HEK293T (cell line): Measurements from ENCODE around the gene CIBAR2.

Experiments
- CTCF ChIA-PET: fragments of 350-600 bp; formaldehyde crosslinking; extraction: SDS; loops from one replicate; lab custom pipeline; 2021; ENCODE audit warnings: antibody characterized with exemption, inconsistent platforms; lab: Yijun Ruan, JAX
- POLR2A ChIA-PET: fragments of 350-600 bp; formaldehyde crosslinking; extraction: SDS; loops from one replicate; lab custom pipeline; 2020; ENCODE audit warnings: antibody characterized with exemption, inconsistent platforms; lab: Yijun Ruan, JAX
- DNase-seq: peaks from one replicate; pipeline ENCODE4 v3.0.0; 2012; ENCODE audit warnings: mixed read lengths; ENCODE audit errors: extremely low spot score
- ARNT ChIP-seq: fragments of 450-650 bp; IDR thresholded peaks from 2 replicates; pipeline ENCODE4 v1.6.1; 2017; ENCODE audit warnings: mild to moderate bottlenecking
- BHLHE40 ChIP-seq: fragments of 450-650 bp; IDR thresholded peaks from 2 replicates; pipeline ENCODE4 v1.6.1; 2016; ENCODE audit warnings: mild to moderate bottlenecking, moderate library complexity, borderline replicate concordance
- CTBP1 ChIP-seq: fragments of 450-650 bp; IDR thresholded peaks from 2 replicates; pipeline ENCODE4 v1.6.1; 2016; ENCODE audit warnings: borderline replicate concordance
- ELF4 ChIP-seq: fragments of 450-650 bp; IDR thresholded peaks from 2 replicates; pipeline ENCODE4 v1.6.1; 2017; ENCODE audit warnings: antibody characterized with exemption
- FOXA1 ChIP-seq: fragments of 450-650 bp; IDR thresholded peaks from 2 replicates; pipeline ENCODE4 v1.6.1; 2016; ENCODE audit warnings: mild to moderate bottlenecking
- FOXK2 ChIP-seq: fragments of 450-650 bp; IDR thresholded peaks from 2 replicates; pipeline ENCODE4 v1.6.1; 2016; ENCODE audit warnings: mild to moderate bottlenecking
- FOXM1 ChIP-seq: fragments of 450-650 bp; IDR thresholded peaks from 2 replicates; pipeline ENCODE4 v1.6.1; 2017; ENCODE audit warnings: mild to moderate bottlenecking, borderline replicate concordance
- HDGF ChIP-seq: fragments of 450-650 bp; IDR thresholded peaks from 2 replicates; pipeline ENCODE4 v1.6.1; 2017; ENCODE audit warnings: antibody characterized with exemption, borderline replicate concordance
- L3MBTL2 ChIP-seq: fragments of 450-650 bp; conservative IDR thresholded peaks from 2 replicates; pipeline ENCODE4 v1.6.1; 2016; ENCODE audit warnings: mild to moderate bottlenecking
- LEF1 ChIP-seq: fragments of 450-650 bp; IDR thresholded peaks from 2 replicates; pipeline ENCODE4 v1.6.1; 2017; ENCODE audit warnings: mild to moderate bottlenecking, borderline replicate concordance
- NFRKB ChIP-seq: fragments of 450-650 bp; IDR thresholded peaks from 2 replicates; pipeline ENCODE4 v1.6.1; 2016; ENCODE audit warnings: mild to moderate bottlenecking, moderate library complexity
- SP1 ChIP-seq: fragments of 450-650 bp; IDR thresholded peaks from 2 replicates; pipeline ENCODE4 v1.6.1; 2017
- SUZ12 ChIP-seq: fragments of 450-650 bp; IDR thresholded peaks from 2 replicates; pipeline ENCODE4 v1.6.1; 2016; ENCODE audit warnings: mild to moderate bottlenecking
- TARDBP ChIP-seq: fragments of 450-650 bp; IDR thresholded peaks from 2 replicates; pipeline ENCODE4 v1.6.1; 2016
- ZNF384 ChIP-seq: fragments of 450-650 bp; IDR thresholded peaks from 2 replicates; pipeline ENCODE4 v1.6.1; 2016
- TF ChIP-seq, protein P1 (sequence below): fragments of 450-650 bp; IDR thresholded peaks from 2 replicates; pipeline ENCODE4 v1.6.1; 2016

CIBAR2 gene

DNA sequence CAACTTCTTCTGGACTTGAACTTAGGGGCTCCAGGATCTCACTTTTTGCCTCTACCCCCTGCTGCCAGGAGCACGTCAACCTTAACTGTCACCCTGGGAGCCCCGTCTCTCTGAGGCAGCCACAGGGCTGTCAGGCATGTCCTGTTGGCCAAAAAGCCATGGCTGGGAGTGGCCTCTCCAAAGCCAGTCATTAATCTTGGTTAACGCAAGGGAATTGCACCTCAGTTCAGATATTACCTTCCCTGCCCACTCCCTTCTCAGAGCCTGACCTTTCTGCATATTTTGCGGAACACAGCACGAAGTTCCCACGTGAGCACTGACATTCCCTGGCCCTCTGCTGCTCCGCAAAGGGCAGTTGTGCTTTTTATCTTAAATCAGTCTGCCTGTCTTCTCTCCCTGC is 44.2 kb upstream of the CIBAR2 start:
- TF ChIP-seq NFRKB = no peak
- no peak for TF ChIP-seq SP1
- TF ChIP-seq HDGF = no peak
- no peak for TF ChIP-seq ELF4
- no peak for TF ChIP-seq FOXK2
- no peak for TF ChIP-seq ZNF384
- no peak for TF ChIP-seq ARNT
- no peak for TF ChIP-seq SUZ12
- no peak for TF ChIP-seq TARDBP
- no peak for TF ChIP-seq L3MBTL2
- no peak for TF ChIP-seq BHLHE40
- POLR2A ChIA-PET = no interaction called here
- no peak for DNase-seq
- CTCF ChIA-PET = no interaction called here

GRCh38 chr16:85153656-85154091 is 41.4 kb upstream of the CIBAR2 start:
- no peak for DNase-seq
- TF ChIP-seq LEF1 = no peak
- TF ChIP-seq ARNT = no peak
- no peak for TF ChIP-seq NFRKB
- TF ChIP-seq SP1 = no peak
- no peak for TF ChIP-seq CTBP1
- TF ChIP-seq TARDBP = no peak
- no peak for TF ChIP-seq ELF4
- no peak for TF ChIP-seq FOXM1
- no peak for TF ChIP-seq L3MBTL2
- no peak for TF ChIP-seq FOXA1
- TF ChIP-seq, protein P1, sequence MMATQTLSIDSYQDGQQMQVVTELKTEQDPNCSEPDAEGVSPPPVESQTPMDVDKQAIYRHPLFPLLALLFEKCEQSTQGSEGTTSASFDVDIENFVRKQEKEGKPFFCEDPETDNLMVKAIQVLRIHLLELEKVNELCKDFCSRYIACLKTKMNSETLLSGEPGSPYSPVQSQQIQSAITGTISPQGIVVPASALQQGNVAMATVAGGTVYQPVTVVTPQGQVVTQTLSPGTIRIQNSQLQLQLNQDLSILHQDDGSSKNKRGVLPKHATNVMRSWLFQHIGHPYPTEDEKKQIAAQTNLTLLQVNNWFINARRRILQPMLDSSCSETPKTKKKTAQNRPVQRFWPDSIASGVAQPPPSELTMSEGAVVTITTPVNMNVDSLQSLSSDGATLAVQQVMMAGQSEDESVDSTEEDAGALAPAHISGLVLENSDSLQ = no peak
- ChIA-PET CTCF (no interaction called here), POLR2A (no interaction called here)

DNA sequence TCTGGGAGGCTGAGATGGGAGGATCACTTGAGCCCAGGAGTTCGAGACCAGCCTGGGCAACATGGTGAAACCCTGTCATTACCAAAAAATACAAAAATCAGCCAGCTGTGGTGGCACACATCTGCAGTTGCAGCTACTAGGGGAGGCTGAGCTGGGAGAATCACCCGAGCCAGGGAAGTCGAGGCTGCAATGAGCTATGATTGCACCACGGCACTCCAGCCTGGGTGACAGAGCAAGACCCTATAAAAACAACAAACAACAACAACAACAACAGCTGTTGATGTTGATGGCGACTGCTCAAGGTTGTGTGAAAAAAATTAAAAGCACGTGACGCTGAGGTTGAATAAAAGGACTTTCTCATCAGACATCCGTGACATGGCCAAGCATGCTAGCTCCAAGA is 40.8 kb upstream of the CIBAR2 start:
- DNase-seq = no peak
- CTCF ChIA-PET = no interaction called here
- POLR2A ChIA-PET = no interaction called here
- TF ChIP-seq ARNT (no peak), SP1 (no peak), CTBP1 (no peak), ZNF384 (no peak), ELF4 (no peak), HDGF (no peak), FOXK2 (no peak), NFRKB (no peak), LEF1 (no peak), BHLHE40 (no peak), FOXA1 (no peak), SUZ12 (no peak)
- TF ChIP-seq, protein P1 = no peak

- TF ChIP-seq SUZ12 = no peak
- TF ChIP-seq ARNT = no peak
- TF ChIP-seq TARDBP = no peak
- no peak for TF ChIP-seq HDGF
- no peak for TF ChIP-seq LEF1
- TF ChIP-seq ELF4 = no peak
- TF ChIP-seq NFRKB = no peak
- TF ChIP-seq SP1 = no peak
- TF ChIP-seq FOXK2 = no peak
- no peak for DNase-seq
- ChIA-PET POLR2A (no interaction called here), CTCF (no interaction called here)
Measured at GRCh38 chr16:85152414-85153030, 40.2 kb upstream of the CIBAR2 start.

GRCh38 chr16:85151603-85152413 is 39.5 kb upstream of the CIBAR2 start:
- CTCF ChIA-PET = no interaction called here
- TF ChIP-seq L3MBTL2 = no peak
- TF ChIP-seq BHLHE40 = no peak
- TF ChIP-seq ELF4 = no peak
- no peak for TF ChIP-seq HDGF
- no peak for TF ChIP-seq TARDBP
- no peak for TF ChIP-seq NFRKB
- TF ChIP-seq LEF1 = no peak
- TF ChIP-seq ZNF384 = no peak
- no peak for TF ChIP-seq FOXM1
- no peak for TF ChIP-seq CTBP1
- TF ChIP-seq SP1 = no peak
- no peak for TF ChIP-seq SUZ12
- no peak for TF ChIP-seq ARNT
- no peak for TF ChIP-seq FOXK2
- TF ChIP-seq, protein P1 = no peak
- TF ChIP-seq FOXA1 = no peak
- DNase-seq = no peak
- POLR2A ChIA-PET = no interaction called here

DNA sequence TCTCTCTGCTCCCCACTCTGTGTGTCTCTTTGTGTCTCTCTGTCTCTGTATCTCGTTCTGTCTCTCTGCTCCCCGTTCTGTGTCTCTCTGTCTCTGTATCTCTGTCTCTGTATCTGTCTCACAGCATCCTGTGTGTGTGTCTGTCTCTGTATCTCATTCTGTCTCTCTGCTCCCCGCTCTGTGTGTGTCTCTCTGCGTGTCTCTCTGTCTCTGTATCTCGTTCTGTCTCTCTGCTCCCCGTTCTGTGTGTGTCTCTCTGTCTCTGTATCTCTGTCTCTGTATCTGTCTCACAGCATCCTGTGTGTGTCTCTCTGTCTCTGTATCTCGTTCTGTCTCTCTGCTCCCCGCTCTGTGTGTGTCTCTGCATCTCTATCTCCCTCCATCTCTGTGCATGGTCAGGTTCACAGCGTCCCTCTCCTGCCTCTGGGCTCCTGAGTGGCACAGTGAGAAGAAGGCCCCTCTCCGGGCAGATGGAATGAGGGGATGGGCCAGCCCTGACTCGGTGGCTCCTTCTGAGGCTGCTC is 38.9 kb upstream of the CIBAR2 start:
- ChIA-PET POLR2A (no interaction called here), CTCF (no interaction called here)
- TF ChIP-seq SUZ12 (no peak), CTBP1 (no peak), LEF1 (no peak), BHLHE40 (no peak), FOXK2 (no peak), FOXA1 (no peak), HDGF (no peak), ARNT (no peak), SP1 (no peak), ZNF384 (no peak), L3MBTL2 (no peak), TARDBP (no peak), NFRKB (no peak), ELF4 (no peak), FOXM1 (no peak)
- TF ChIP-seq, protein P1 = no peak
- no peak for DNase-seq
